Fibroblast of lung (primary cell): ENCODE data around the gene JDP2. TPM values are rescaled to one million over a fixed set of nuclear protein-coding genes. Genes with fewer than 3 reads are reported as not detected.

Source experiments
- DNase-seq, 2 donors: peaks; one replicate each; pipeline versions ENCODE4 v3.0.0 to v3.0.0-alpha.2; 2010; ENCODE audit warnings: low read depth in 2 of 2
- H2AFZ ChIP-seq: 2 replicates; pipeline ENCODE4 v1.5.1; 2012; ENCODE audit warnings: low read length, control low read depth, inconsistent platforms
- H3K27ac ChIP-seq: 2 replicates; pipeline ENCODE4 v1.5.1; 2011; ENCODE audit warnings: low read length, control low read depth; ENCODE audit not compliant: insufficient read depth
- H3K27me3 ChIP-seq: 2 replicates; pipeline ENCODE4 v1.5.1; 2011; ENCODE audit warnings: mild to moderate bottlenecking, low read length; ENCODE audit not compliant: control insufficient read depth, insufficient read depth
- H3K36me3 ChIP-seq: 2 replicates; pipeline ENCODE4 v1.5.1; 2011; ENCODE audit warnings: low read length; ENCODE audit not compliant: control insufficient read depth, insufficient read depth
- H3K4me1 ChIP-seq: 2 replicates; pipeline ENCODE4 v1.5.1; 2011; ENCODE audit warnings: low read length; ENCODE audit not compliant: control insufficient read depth, insufficient read depth; ENCODE audit errors: extremely low read depth
- H3K4me2 ChIP-seq: 2 replicates; pipeline ENCODE4 v1.5.1; 2011; ENCODE audit warnings: low read length, control low read depth; ENCODE audit not compliant: insufficient read depth; ENCODE audit errors: extremely low read depth
- H3K4me3 ChIP-seq, 4 experiments: fragments of 200-600 bp in 1 of 4; sonication (generic) in 1 of 4; replicated peaks in 1 of 4; 2 replicates each; pipeline ENCODE4 v1.5.1; 2011 to 2016; ENCODE audit warnings: low read length in 4 of 4, low read depth in 3 of 4, mild to moderate bottlenecking in 3 of 4, control low read depth in 2 of 4, inconsistent platforms in 1 of 4, mixed read lengths in 1 of 4; ENCODE audit not compliant: insufficient read depth in 1 of 4; ENCODE audit errors: control extremely low read depth in 1 of 4
- H3K79me2 ChIP-seq: 2 replicates; pipeline ENCODE4 v1.5.1; 2012; ENCODE audit warnings: mild to moderate bottlenecking, low read length, inconsistent platforms; ENCODE audit not compliant: control insufficient read depth, insufficient read depth
- H3K9ac ChIP-seq: 2 replicates; pipeline ENCODE4 v1.5.1; 2011; ENCODE audit warnings: mild to moderate bottlenecking, low read length, control low read depth; ENCODE audit not compliant: insufficient read depth
- H3K9me3 ChIP-seq: 2 replicates; pipeline ENCODE4 v1.5.1; 2012; ENCODE audit warnings: low read depth, low read length; ENCODE audit not compliant: control insufficient read depth, insufficient read depth
- H4K20me1 ChIP-seq: 2 replicates; pipeline ENCODE4 v1.5.1; 2011; ENCODE audit warnings: low read length; ENCODE audit not compliant: control insufficient read depth, insufficient read depth; ENCODE audit errors: extremely low read depth
- EZH2 ChIP-seq: IDR thresholded peaks from 2 replicates; pipeline ENCODE4 v1.5.1; 2012; ENCODE audit warnings: low read length, control low read depth, mild to moderate bottlenecking; ENCODE audit errors: missing control alignments
- polyA plus RNA-seq, 2 donors: library from polyadenylated mRNA; depleted of rRNA in 1 of 2; stranded (reverse) in 1 of 2; unstranded in 1 of 2; fragments of >200 nt; gene quantifications; 2 replicates each; pipeline ENCODE4 v1.2.1, GENCODE V29; 2011 to 2012; ENCODE audit warnings: missing spikeins in 1 of 2
- total RNA-seq: library from RNA; depleted of rRNA; stranded (reverse); fragments of >200 nt; gene quantifications from 2 replicates; pipeline ENCODE4 v1.2.1, GENCODE V29; 2014
- TF ChIP-seq, protein P1 (sequence below), 2 donors: IDR thresholded peaks in 1 of 2; conservative IDR thresholded peaks in 1 of 2; 1 replicate in 1 of 2; 2 replicates in 1 of 2; pipeline ENCODE4 v1.5.1; 2011 to 2012; ENCODE audit warnings: low read length in 2 of 2, control low read depth in 1 of 2, inconsistent platforms in 1 of 2, low read depth in 1 of 2, mild to moderate bottlenecking in 1 of 2

JDP2 gene
- total and polyA plus RNA-seq, 2 donors (not counting 1 experiment from before 2014, with no cell fraction given), result 40.8 to 95.3 TPM

DNA sequence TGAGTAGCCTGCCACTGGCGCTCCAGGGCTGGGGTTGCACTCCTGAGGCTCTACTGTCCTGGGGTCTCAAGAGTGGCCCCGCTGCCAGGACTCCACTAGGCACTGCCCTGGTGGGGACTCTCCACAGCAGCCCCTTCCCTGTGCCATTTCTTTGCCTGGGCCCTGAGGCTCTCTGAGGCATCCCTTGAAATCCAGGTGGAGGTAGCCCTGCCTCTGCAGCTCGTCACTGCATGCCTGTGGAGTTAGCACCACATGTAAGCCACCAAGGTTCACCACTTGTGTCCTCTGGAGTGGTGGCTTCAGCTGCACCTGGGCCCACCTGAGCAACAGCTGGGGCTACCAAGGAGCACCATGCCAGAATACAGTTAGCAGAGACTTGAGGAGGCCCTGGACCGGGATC lies 54.5 kb downstream of the JDP2 start:
- Histone ChIP-seq H2AFZ (no peak overlapping the region), H3K36me3 (no peaks in the 10 kb centered on the region), H3K4me1 (no peaks in the 10 kb centered on the region), H3K27me3 (peaks cover 6% of the 10 kb centered on the region), H3K79me2 (no peaks in the 10 kb centered on the region), H3K9me3 (no peaks in the 10 kb centered on the region), H3K4me3 (no peak overlapping the region), H4K20me1 (no peaks in the 10 kb centered on the region), H3K4me2 (no peak overlapping the region), H3K9ac (no peak overlapping the region), H3K27ac (no peak overlapping the region)
- TF ChIP-seq EZH2, result no peak
- TF ChIP-seq, protein P1, sequence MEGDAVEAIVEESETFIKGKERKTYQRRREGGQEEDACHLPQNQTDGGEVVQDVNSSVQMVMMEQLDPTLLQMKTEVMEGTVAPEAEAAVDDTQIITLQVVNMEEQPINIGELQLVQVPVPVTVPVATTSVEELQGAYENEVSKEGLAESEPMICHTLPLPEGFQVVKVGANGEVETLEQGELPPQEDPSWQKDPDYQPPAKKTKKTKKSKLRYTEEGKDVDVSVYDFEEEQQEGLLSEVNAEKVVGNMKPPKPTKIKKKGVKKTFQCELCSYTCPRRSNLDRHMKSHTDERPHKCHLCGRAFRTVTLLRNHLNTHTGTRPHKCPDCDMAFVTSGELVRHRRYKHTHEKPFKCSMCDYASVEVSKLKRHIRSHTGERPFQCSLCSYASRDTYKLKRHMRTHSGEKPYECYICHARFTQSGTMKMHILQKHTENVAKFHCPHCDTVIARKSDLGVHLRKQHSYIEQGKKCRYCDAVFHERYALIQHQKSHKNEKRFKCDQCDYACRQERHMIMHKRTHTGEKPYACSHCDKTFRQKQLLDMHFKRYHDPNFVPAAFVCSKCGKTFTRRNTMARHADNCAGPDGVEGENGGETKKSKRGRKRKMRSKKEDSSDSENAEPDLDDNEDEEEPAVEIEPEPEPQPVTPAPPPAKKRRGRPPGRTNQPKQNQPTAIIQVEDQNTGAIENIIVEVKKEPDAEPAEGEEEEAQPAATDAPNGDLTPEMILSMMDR (conservative IDR thresholded peaks at IDR 0.05 in 1 of 2, IDR thresholded peaks at IDR 0.05 in 1 of 2; ENCODE audit: low read depth in 1 of 2, low read length in 2 of 2), result no peak
- no peak for DNase-seq

DNA sequence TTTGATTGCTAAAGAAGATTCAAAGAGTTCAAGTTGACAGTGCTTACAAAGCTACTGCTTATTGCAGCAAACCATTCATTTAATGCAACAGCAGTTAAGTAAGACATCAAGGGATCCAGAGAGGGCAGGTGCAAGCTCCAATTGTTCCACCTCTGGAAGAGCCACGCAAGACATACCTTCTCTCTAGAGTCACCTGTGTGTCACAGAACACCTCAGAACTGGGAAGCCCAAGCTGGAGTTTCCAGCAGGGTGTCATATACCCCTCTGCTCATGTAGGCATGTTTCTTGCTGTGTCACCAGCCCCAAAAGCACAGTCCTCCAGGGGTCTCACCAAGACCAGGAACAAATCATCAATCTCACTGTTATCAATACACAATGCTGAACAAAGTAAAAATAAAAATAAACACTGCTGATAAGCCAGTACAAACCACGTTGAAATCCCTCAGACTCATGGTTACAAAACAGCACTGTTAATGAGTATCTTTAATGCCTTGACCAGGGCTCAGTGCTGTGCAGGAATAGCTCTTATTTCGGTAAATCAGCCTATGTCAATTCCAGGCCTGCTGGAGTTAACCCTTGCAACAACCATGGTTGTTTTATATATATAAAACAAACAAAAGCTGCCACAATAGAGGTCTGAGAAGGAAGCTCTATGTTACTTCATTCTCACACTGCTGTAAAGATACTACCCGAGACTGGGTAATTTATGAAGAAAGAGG lies 57.0 kb downstream of the JDP2 start:
- Histone ChIP-seq H3K9me3 (no peaks in the 10 kb centered on the region), H3K4me2 (no peak overlapping the region), H3K9ac (no peak overlapping the region), H4K20me1 (no peaks in the 10 kb centered on the region), H3K79me2 (no peaks in the 10 kb centered on the region), H3K36me3 (no peaks in the 10 kb centered on the region), H3K27ac (no peak overlapping the region), H3K4me3 (no peak overlapping the region), H3K27me3 (peaks cover 6% of the 10 kb centered on the region), H3K4me1 (no peaks in the 10 kb centered on the region), H2AFZ (no peak overlapping the region)
- DNase-seq, result no peak
- TF ChIP-seq, protein P1 (conservative IDR thresholded peaks at IDR 0.05 in 1 of 2, IDR thresholded peaks at IDR 0.05 in 1 of 2; ENCODE audit: low read depth in 1 of 2, low read length in 2 of 2), result no peak
- no peak for TF ChIP-seq EZH2

DNA sequence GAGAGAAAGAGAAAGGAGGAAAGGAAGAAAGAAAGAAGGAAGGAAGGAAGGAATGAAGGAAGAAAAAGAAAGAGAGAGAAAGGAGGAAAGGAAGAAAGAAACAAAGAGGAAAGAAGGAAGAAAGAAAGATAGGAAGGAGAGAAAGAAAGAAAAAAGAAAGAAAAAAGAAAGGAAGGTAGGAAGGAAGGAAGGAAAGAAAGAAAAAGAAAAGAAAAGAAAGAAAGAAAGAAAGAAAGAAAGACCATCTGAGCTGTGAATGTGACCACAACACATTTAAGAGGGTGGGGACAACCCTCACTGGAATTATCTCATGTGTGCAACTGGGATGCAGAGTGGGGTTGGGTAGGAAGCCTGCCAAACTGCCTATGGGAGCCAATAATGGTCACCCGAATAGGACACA lies 58.5 kb downstream of the JDP2 start:
- H3K4me3 ChIP-seq, result no peak overlapping the region

More for the DNA sequence above, 58.5 kb downstream of the JDP2 start:
- Histone ChIP-seq H3K36me3 (no peaks in the 10 kb centered on the region), H3K9ac (no peak overlapping the region), H2AFZ (no peak overlapping the region), H3K4me2 (no peak overlapping the region), H3K79me2 (no peaks in the 10 kb centered on the region), H3K9me3 (no peaks in the 10 kb centered on the region), H3K27ac (no peak overlapping the region), H3K27me3 (peaks cover 4% of the 10 kb centered on the region), H4K20me1 (no peaks in the 10 kb centered on the region), H3K4me1 (no peaks in the 10 kb centered on the region)
- DNase-seq, result no peak
- no peak for TF ChIP-seq EZH2
- TF ChIP-seq, protein P1 (conservative IDR thresholded peaks at IDR 0.05 in 1 of 2, IDR thresholded peaks at IDR 0.05 in 1 of 2; ENCODE audit: low read depth in 1 of 2, low read length in 2 of 2), result no peak
